SU-DHL-6 (cell line): ENCODE data around the gene UBL3.

Experiments used
- H2AFZ ChIP-seq: fragments of 200-600 bp; sonication (generic); 2 replicates; pipeline ENCODE4 v1.6.1; 2014; ENCODE audit warnings: low read depth, mild to moderate bottlenecking, moderate library complexity, mixed read lengths, antibody characterized with exemption, low read length; ENCODE audit not compliant: severe bottlenecking
- H3F3A ChIP-seq: fragments of 200-600 bp; shearing (Covaris generic); 2 replicates; pipeline ENCODE4 v1.6.0; 2016; ENCODE audit warnings: antibody characterized with exemption, mild to moderate bottlenecking; ENCODE audit not compliant: insufficient read depth
- H3K27ac ChIP-seq: fragments of 200-600 bp; sonication (generic); 2 replicates; pipeline ENCODE4 v1.5.1; 2016; ENCODE audit warnings: low read depth, mild to moderate bottlenecking, low read length, moderate library complexity, mixed read lengths
- H3K27me3 ChIP-seq: fragments of 200-600 bp; sonication (generic), shearing (Covaris generic); 2 replicates; pipeline ENCODE4 v1.6.0; 2014; ENCODE audit warnings: mild to moderate bottlenecking, low read length
- H3K36me3 ChIP-seq: fragments of 200-600 bp; sonication (generic); 2 replicates; pipeline ENCODE4 v1.6.1; 2014; ENCODE audit warnings: mild to moderate bottlenecking, low read length, mixed read lengths
- H3K4me2 ChIP-seq: fragments of 300-600, 200-600 bp; shearing (Covaris generic), sonication (generic); 2 replicates; pipeline ENCODE4 v1.6.0; 2014; ENCODE audit warnings: low read length, low read depth, mild to moderate bottlenecking; ENCODE audit not compliant: poor library complexity, severe bottlenecking
- H3K4me3 ChIP-seq: fragments of 200-600 bp; sonication (generic); 2 replicates; pipeline ENCODE4 v1.5.1; 2014; ENCODE audit warnings: antibody characterized with exemption, low read length, mild to moderate bottlenecking, mixed read lengths; ENCODE audit not compliant: insufficient read depth, poor library complexity, severe bottlenecking
- H3K79me2 ChIP-seq: fragments of 200-600 bp; sonication (generic); 2 replicates; pipeline ENCODE4 v1.6.1; 2014; ENCODE audit warnings: mild to moderate bottlenecking, low read length, moderate library complexity; ENCODE audit not compliant: insufficient read depth
- H3K9ac ChIP-seq: fragments of 200-600 bp; sonication (generic); 2 replicates; pipeline ENCODE4 v1.7.0; 2014; ENCODE audit warnings: mild to moderate bottlenecking, low read length
- H3K9me2 ChIP-seq: fragments of 200-600 bp; sonication (generic); replicated peaks from 2 replicates; pipeline ENCODE4 v1.6.1; 2014; ENCODE audit warnings: low read length; ENCODE audit not compliant: insufficient read depth
- H3K9me3 ChIP-seq: fragments of 200-600 bp; sonication (generic); 2 replicates; pipeline ENCODE4 v1.6.1; 2014; ENCODE audit warnings: low read length, mixed read lengths; ENCODE audit not compliant: insufficient read depth
- H4K20me1 ChIP-seq: fragments of 200-600 bp; sonication (generic); 2 replicates; pipeline ENCODE4 v1.6.1; 2014; ENCODE audit warnings: low read depth, mild to moderate bottlenecking, antibody characterized with exemption, low read length, moderate library complexity, mixed read lengths
- EZH2phosphoT487 ChIP-seq: fragments of 200-600 bp; sonication (generic), shearing (Covaris generic); conservative IDR thresholded peaks from 2 replicates; pipeline ENCODE4 v1.6.1; 2018; ENCODE audit warnings: mild to moderate bottlenecking, antibody characterized with exemption, low read length, moderate library complexity, mixed read lengths
- TF ChIP-seq, protein P1 (sequence below): fragments of 200-600 bp; sonication (generic); IDR thresholded peaks from one replicate; pipeline ENCODE4 v1.5.1; 2017; ENCODE audit warnings: antibody characterized with exemption, mild to moderate bottlenecking, low read length, moderate library complexity; ENCODE audit not compliant: insufficient read depth, poor library complexity, severe bottlenecking

The UBL3 gene

DNA sequence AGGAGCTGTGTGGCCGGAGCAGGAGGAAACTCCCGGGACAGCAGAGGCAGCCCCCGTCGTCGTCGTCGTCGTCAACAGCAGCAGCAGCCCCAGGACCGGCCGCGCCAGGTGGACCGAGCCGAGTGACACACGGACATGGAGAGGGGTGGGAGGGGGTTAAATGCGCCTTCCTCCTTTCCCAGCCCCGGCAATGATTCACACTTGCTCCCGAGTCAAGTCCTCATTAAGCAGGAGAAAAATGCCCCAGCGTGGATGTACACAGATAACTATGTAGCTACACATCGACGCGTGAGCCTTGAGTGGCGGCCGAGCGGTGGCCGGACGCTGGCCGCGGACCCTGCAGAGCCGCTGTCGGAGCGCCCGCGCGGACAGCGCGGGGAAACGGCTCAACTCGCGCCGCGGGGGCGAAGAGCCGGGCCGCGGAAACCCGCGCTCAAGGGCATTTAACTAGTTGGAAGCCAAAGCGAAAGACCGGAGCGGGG lies 645 bp downstream of the UBL3 start:
- Histone ChIP-seq H3K9me2 (no peaks in the 10 kb centered on the region), H3K36me3 (no peaks in the 10 kb centered on the region), H3K9ac (peak overlapping the region; percentile 66), H3K4me3 (peak overlapping the region; percentile 76), H3K27me3 (no peaks in the 10 kb centered on the region), H2AFZ (peak overlapping the region; percentile 84), H3K27ac (no peak overlapping the region), H3K4me2 (peak overlapping the region; percentile 92), H3F3A (0 out of 2 replicates have a peak, but pooled peaks cover 3% of the 10 kb centered on the region), H3K79me2 (no peaks in the 10 kb centered on the region), H3K9me3 (no peaks in the 10 kb centered on the region), H4K20me1 (no peaks in the 10 kb centered on the region)
- TF ChIP-seq, protein P1, sequence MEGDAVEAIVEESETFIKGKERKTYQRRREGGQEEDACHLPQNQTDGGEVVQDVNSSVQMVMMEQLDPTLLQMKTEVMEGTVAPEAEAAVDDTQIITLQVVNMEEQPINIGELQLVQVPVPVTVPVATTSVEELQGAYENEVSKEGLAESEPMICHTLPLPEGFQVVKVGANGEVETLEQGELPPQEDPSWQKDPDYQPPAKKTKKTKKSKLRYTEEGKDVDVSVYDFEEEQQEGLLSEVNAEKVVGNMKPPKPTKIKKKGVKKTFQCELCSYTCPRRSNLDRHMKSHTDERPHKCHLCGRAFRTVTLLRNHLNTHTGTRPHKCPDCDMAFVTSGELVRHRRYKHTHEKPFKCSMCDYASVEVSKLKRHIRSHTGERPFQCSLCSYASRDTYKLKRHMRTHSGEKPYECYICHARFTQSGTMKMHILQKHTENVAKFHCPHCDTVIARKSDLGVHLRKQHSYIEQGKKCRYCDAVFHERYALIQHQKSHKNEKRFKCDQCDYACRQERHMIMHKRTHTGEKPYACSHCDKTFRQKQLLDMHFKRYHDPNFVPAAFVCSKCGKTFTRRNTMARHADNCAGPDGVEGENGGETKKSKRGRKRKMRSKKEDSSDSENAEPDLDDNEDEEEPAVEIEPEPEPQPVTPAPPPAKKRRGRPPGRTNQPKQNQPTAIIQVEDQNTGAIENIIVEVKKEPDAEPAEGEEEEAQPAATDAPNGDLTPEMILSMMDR, result no peak
- no peak for TF ChIP-seq EZH2phosphoT487

DNA sequence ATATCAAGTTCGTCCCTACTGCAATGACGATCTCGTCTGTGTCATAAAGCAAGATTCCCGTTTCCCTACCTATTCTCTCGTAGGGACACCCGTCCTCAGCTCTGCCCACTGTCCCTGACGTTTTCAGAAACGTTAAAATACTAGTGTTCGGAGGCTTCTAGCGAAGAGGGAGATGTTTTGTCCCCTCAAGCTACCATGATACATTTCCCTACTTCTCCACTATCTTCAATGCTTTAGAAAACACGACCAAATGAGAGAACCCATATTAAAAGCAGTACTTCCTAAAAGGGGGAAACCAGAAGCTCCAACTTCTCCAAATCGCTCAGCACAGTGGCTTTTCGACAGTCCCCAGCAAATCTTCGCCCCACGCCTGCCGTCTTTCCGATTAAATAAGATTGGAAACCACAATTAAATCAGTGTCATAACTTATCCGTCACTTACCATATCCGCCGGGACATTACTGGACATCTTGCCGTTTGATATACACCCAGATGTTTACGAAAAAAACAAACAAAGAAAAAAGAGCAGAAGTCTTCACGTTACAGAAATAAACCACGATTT lies 1.3 kb downstream of the UBL3 start:
- no peak overlapping the region for H3K27ac ChIP-seq
- H3K4me3 ChIP-seq, result peak overlapping the region; percentile 76
- H3K4me2 ChIP-seq, result peak overlapping the region; percentile 92
- TF ChIP-seq, protein P1, result no peak
- TF ChIP-seq EZH2phosphoT487, result no peak
- 0 out of 2 replicates have a peak, but pooled peaks cover 3% of the 10 kb centered on the region for H3F3A ChIP-seq
- H3K9me2 ChIP-seq, result no peaks in the 10 kb centered on the region
- no peaks in the 10 kb centered on the region for H3K9me3 ChIP-seq
- peak overlapping the region; percentile 66 for H3K9ac ChIP-seq
- H3K36me3 ChIP-seq, result no peaks in the 10 kb centered on the region
- H3K79me2 ChIP-seq, result peaks cover 2% of the 10 kb centered on the region; the same call in 1 of the 2 replicates
- no peaks in the 10 kb centered on the region for H3K27me3 ChIP-seq
- H2AFZ ChIP-seq, result peak overlapping the region; percentile 84
- H4K20me1 ChIP-seq, result no peaks in the 10 kb centered on the region

DNA sequence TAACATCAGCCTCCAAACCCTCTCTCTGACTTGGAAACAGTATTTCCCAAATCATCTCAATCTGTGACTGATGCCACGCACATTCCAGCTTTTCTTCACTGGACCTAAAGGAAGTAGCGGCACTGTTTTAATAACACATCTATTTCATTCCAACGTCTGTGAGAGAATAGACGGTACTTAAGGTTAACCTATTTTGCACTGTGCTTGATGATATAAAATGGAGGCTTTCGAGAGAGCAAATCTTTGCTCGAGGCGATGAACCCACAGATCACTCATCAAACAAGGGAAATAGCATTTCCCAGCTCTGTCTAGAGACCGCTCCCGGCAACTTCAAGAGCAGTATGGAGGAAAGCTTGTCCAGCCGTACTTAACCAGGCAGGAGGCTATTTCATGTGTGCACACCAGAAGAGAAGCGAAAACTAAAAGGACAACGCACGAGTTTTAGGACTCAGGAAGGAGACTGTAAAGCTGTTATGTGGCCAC lies 2.9 kb downstream of the UBL3 start:
- peaks cover 10% of the 10 kb centered on the region; the same call in 1 of the 2 replicates for H4K20me1 ChIP-seq
- H3K4me3 ChIP-seq, result no peak overlapping the region
- H3K9me2 ChIP-seq, result no peaks in the 10 kb centered on the region
- H3K4me2 ChIP-seq, result peak overlapping the region; percentile 4
- H3K9ac ChIP-seq, result no peak overlapping the region
- no peaks in the 10 kb centered on the region for H3K36me3 ChIP-seq
- 0 out of 2 replicates have a peak, but pooled peaks cover 3% of the 10 kb centered on the region for H3F3A ChIP-seq
- no peak for TF ChIP-seq EZH2phosphoT487
- TF ChIP-seq, protein P1, result no peak
- no peak overlapping the region for H3K27ac ChIP-seq
- peaks cover 5% of the 10 kb centered on the region; the same call in 1 of the 2 replicates for H3K79me2 ChIP-seq
- no peaks in the 10 kb centered on the region for H3K9me3 ChIP-seq
- H3K27me3 ChIP-seq, result no peaks in the 10 kb centered on the region
- no peak overlapping the region for H2AFZ ChIP-seq
